NCI-H2196 treated with DMSO at 0.1 percent for 48 hours (cell line): ENCODE results near the gene PTPRC.

Source experiments
- DNase-seq: peaks from one replicate; lab custom pipeline; 2025; ENCODE audit not compliant: unreplicated experiment; lab: John Stamatoyannopoulos, UW

The PTPRC gene

GRCh38 chr1:198641966-198642668, 3.3 kb downstream of the PTPRC start:
- DNase-seq = no peak

GRCh38 chr1:198642983-198643382, 4.1 kb downstream of the PTPRC start:
- DNase-seq = no peak

GRCh38 chr1:198643808-198644207, 5.0 kb downstream of the PTPRC start:
- DNase-seq = no peak

GRCh38 chr1:198647055-198647454, 8.2 kb downstream of the PTPRC start:
- DNase-seq = no peak

GRCh38 chr1:198648592-198648991, 9.8 kb downstream of the PTPRC start:
- no peak for DNase-seq

GRCh38 chr1:198649232-198649967, 10.6 kb downstream of the PTPRC start:
- no peak for DNase-seq

- DNase-seq = no peak
These were observed 11.1 kb downstream of the PTPRC start for GRCh38 chr1:198649968-198650338.

GRCh38 chr1:198650506-198650905, 11.7 kb downstream of the PTPRC start:
- DNase-seq = no peak

- DNase-seq = no peak
These were observed 13.0 kb downstream of the PTPRC start for GRCh38 chr1:198651650-198652400.

- DNase-seq = no peak
These were observed 15.1 kb downstream of the PTPRC start for GRCh38 chr1:198653808-198654413.

GRCh38 chr1:198655459-198656121, 16.8 kb downstream of the PTPRC start:
- DNase-seq = no peak

GRCh38 chr1:198656500-198656932, 17.7 kb downstream of the PTPRC start:
- no peak for DNase-seq

- DNase-seq = no peak
These were observed 18.8 kb downstream of the PTPRC start for GRCh38 chr1:198657550-198658064.

GRCh38 chr1:198660341-198661261, 21.8 kb downstream of the PTPRC start:
- no peak for DNase-seq

- DNase-seq = no peak
These were observed 24.0 kb downstream of the PTPRC start for GRCh38 chr1:198662821-198663220.

GRCh38 chr1:198664068-198664788, 25.4 kb downstream of the PTPRC start:
- DNase-seq = no peak

GRCh38 chr1:198667186-198667585, 28.3 kb downstream of the PTPRC start:
- DNase-seq = no peak

- DNase-seq = no peak
These were observed 29.0 kb downstream of the PTPRC start for GRCh38 chr1:198667807-198668206.
